PC-3 (cell line): ENCODE data around the gene SPTA1.

Source experiments
- CTCF ChIP-seq: fragments of 300-600 bp; sonication (generic); conservative IDR thresholded peaks from 2 replicates; pipeline ENCODE4 v1.5.1; 2017; ENCODE audit warnings: antibody characterized with exemption, low read depth, mild to moderate bottlenecking, low read length
- EZH2 ChIP-seq: fragments of 300-600 bp; sonication (generic); IDR thresholded peaks from one replicate; pipeline ENCODE4 v1.6.1; 2017; ENCODE audit warnings: antibody characterized with exemption, mild to moderate bottlenecking, low read length; ENCODE audit not compliant: unreplicated experiment

- TF ChIP-seq EZH2 (no peak), CTCF (no peak)
Observed at GRCh38 chr1:158579733-158580132, 106.8 kb downstream of the SPTA1 start, which contains the start of gene OR10X1.
